ENCODE results near the gene B4GALT5.

DNA sequence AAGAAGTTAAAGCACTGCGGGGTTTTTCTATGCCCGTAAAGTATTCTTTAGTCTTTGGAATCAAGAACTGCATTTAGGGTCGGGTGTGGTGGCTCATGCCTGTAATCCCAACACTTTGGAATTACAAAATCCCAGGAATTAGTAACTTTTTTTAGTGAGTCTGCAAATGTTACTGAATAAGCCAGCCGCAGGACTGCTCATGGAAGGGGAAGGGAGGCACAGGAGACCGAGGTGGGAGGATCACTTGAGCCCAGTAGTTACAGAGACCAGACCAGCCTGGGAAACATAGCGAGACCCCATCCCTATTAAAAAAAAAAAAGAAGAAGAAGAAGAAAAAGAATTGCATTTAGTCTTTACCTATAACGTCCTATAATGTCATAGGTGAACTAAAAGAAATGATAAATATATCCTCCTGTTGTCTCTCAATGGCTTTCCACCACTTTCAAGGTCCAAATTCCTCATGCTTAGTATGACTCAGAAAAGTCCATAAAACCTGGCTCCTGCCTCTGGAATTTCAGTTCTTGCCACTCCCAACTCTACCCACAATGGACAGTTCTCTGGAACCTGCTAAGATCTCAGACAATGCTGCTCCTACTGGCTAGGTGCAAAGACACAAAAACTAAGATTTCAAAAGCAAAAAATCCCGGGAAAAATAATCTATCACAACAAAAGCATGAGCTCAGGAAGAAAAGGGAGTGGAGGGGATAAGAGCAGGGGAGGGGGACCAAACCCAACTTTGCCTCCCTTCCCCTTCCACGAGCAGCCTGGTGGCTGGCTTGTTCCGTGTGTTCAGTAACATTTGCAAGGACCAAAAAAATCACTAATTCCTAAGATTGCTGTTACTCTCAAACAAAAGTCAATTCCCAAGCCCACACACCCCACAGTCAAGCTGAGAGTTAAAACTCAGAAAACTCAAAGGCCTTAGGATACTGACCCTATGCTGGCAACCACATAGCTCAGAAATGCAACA is 39.0 kb downstream of the B4GALT5 start:
- TF ChIP-seq, protein P1, sequence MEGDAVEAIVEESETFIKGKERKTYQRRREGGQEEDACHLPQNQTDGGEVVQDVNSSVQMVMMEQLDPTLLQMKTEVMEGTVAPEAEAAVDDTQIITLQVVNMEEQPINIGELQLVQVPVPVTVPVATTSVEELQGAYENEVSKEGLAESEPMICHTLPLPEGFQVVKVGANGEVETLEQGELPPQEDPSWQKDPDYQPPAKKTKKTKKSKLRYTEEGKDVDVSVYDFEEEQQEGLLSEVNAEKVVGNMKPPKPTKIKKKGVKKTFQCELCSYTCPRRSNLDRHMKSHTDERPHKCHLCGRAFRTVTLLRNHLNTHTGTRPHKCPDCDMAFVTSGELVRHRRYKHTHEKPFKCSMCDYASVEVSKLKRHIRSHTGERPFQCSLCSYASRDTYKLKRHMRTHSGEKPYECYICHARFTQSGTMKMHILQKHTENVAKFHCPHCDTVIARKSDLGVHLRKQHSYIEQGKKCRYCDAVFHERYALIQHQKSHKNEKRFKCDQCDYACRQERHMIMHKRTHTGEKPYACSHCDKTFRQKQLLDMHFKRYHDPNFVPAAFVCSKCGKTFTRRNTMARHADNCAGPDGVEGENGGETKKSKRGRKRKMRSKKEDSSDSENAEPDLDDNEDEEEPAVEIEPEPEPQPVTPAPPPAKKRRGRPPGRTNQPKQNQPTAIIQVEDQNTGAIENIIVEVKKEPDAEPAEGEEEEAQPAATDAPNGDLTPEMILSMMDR (conservative IDR thresholded peaks at IDR 0.05): no peak; the same call in 1 of the 2 replicates
- TF ChIP-seq EZH2 (IDR thresholded peaks at IDR 0.05; ENCODE audit: low read depth): no peak

All from PC-9 (cell line).